ENCODE results near the gene TP53AIP1. TPM values are rescaled to one million over a fixed set of nuclear protein-coding genes. Genes with fewer than 3 reads are reported as not detected.

The TP53AIP1 gene
- total and polyA plus RNA-seq, 7 donors = 0.07 to 0.51 (median 0.08) TPM; not detected in 4

DNA sequence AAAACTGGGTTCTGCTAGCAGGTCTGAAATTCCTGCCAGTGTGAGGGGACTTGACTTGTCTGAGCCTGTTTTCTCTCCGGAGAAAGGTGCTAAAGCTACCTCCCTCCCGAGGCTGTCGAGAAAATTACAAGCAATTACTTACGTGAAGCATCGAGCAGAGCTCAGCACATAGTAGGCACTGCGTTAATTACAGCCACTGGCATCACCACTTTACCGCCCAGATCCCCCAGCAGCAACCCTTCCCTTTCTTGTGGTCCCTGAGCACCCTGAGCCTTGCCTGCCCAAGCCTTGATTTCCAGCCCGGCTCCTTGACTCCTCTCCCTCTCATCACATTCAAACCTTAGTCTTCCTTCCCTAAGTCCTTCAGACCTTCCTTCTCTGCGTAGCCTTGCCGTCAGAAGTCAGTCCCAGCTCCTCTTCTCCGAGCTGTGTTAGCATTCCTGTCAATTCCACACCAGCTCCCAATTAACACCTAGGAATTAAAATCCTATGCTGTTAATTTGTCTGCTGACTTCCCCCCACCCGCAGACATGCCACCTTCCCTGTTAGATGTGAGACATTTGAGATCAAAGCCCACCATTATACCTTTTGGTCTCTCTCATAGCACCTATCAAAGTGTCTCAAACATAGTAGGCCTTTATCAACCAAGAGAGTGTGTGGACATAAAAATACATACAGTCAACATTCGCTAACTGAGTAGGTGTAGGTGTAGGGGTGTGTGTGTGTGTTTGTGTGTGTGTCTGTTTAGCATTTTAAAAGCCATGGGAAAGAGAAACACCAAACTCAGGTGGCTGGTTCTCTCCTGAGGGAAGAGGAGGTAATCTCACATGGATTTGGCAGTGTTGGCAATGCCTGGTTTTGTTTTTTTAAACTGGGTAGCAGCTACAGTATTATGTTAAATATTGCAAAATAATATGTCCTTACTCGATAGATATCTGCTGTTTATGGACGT lies 54.4 kb downstream of the TP53AIP1 start:
- intact Hi-C loops (cut with DNase I) = loop anchor here in 1 of 2 donors (10.0 kb wide), 2 partner anchors 446 to 856 kb away; no protein-coding TSS in a partner anchor
- TF ChIP-seq CTCF (IDR thresholded peaks at IDR 0.05) = no peak
- Histone ChIP-seq H3K27me3 (ENCODE audit: insufficient read depth in 3 of 3, low read length in 2 of 3) (peaks cover 0 to 51% (median 9%) of the 10 kb centered on the region in 3 donors), H3K4me1 (peaks cover 6% of the 10 kb centered on the region), H3K4me3 (no peak overlapping the region), H3K27ac (no peak overlapping the region), H3K36me3 (ENCODE audit: insufficient read depth in 1 of 2, low read depth in 1 of 2) (no peaks in the 10 kb centered on the region), H3K9me3 (no peaks in the 10 kb centered on the region)
- no peak for DNase-seq
- no peak for ATAC-seq
- WGBS, 3 donors = 80 to 86% (median 83%) methylated on average over 15 of the region's 15 CpGs

GRCh38 chr11:128886406-128887124 lies 56.1 kb downstream of the TP53AIP1 start:
- H3K4me3 ChIP-seq = no peak overlapping the region
- no peaks in the 10 kb centered on the region for H3K36me3 ChIP-seq (ENCODE audit: insufficient read depth in 1 of 2, low read depth in 1 of 2)
- TF ChIP-seq CTCF (IDR thresholded peaks at IDR 0.05) = no peak
- peaks cover 6% of the 10 kb centered on the region for H3K4me1 ChIP-seq
- no peak overlapping the region for H3K27ac ChIP-seq
- intact Hi-C loops (cut with DNase I) = loop anchor here in 1 of 2 donors (10.0 kb wide), 2 partner anchors 448 to 858 kb away; no protein-coding TSS in a partner anchor
- ATAC-seq (no peak), DNase-seq (no peak)
- no peaks in the 10 kb centered on the region for H3K9me3 ChIP-seq
- 56 to 74% (median 68%) methylated on average over 5 of the region's 5 CpGs for WGBS, 3 donors
- H3K27me3 ChIP-seq (ENCODE audit: insufficient read depth in 3 of 3, low read length in 2 of 3) = peaks cover 0 to 52% (median 11%) of the 10 kb centered on the region in 3 donors

Other genes starting within 250 kb of the TP53AIP1 start
- 10 to 100 TPM in 3 of 4 donors, 1 to 10 TPM in 1; 8.8 to 13.1 (median 12.7) TPM for gene FLI1, start 248.8 kb downstream of the TP53AIP1 start, total RNA-seq
- gene FLI1, start 248.8 kb downstream of the TP53AIP1 start, polyA plus RNA-seq = 1 to 10 TPM; 3.3 to 5.5 (median 5.2) TPM
- not detected for gene KCNJ1, start 75.6 kb downstream of the TP53AIP1 start, total RNA-seq
- gene KCNJ1, start 75.6 kb downstream of the TP53AIP1 start, polyA plus RNA-seq = not detected
- under 1 TPM; 0.24 to 0.46 (median 0.43) TPM for gene KCNJ5, start 51.5 kb downstream of the TP53AIP1 start, total RNA-seq
- under 1 TPM; 0.01 to 0.06 (median 0.01) TPM for gene KCNJ5, start 51.5 kb downstream of the TP53AIP1 start, polyA plus RNA-seq
- gene ARHGAP32, start 249.5 kb upstream of the TP53AIP1 start, total RNA-seq = 10 to 100 TPM in 1 of 4 donors, 1 to 10 TPM in 3; 6.4 to 10.1 (median 8.1) TPM
- 1 to 10 TPM; 1.3 to 5.2 (median 2.4) TPM for gene ARHGAP32, start 249.5 kb upstream of the TP53AIP1 start, polyA plus RNA-seq